Type B pancreatic cell (in vitro differentiated cells): ENCODE data around the gene PGAM5. TPM values are rescaled to one million over a fixed set of nuclear protein-coding genes. Genes with fewer than 3 reads are reported as not detected.
"Not testable (repeated sequence)": the region's sequence is repeated elsewhere in the genome, so short reads cannot be mapped to it uniquely, and the experiment has no call there.

Experiments
- DNase-seq: peaks from one replicate; pipeline ENCODE4 v3.0.0; 2021; ENCODE audit warnings: mixed read lengths; ENCODE audit not compliant: unreplicated experiment; ENCODE audit errors: extremely low spot score
- H3K27ac Mint-ChIP-seq: 2 replicates; pipeline ENCODE4 v1.8.0; 2021; ENCODE audit warnings: mild to moderate bottlenecking, mixed read lengths
- H3K27me3 Mint-ChIP-seq: 2 replicates; pipeline ENCODE4 v1.8.0; 2021; ENCODE audit warnings: mixed read lengths
- H3K36me3 Mint-ChIP-seq: 2 replicates; pipeline ENCODE4 v1.8.0; 2021; ENCODE audit warnings: mixed read lengths
- H3K4me1 Mint-ChIP-seq: one replicate; pipeline ENCODE4 v1.8.0; 2021; ENCODE audit warnings: mixed read lengths; ENCODE audit not compliant: unreplicated experiment
- H3K4me3 Mint-ChIP-seq: 2 replicates; pipeline ENCODE4 v1.8.0; 2021; ENCODE audit warnings: mild to moderate bottlenecking, mixed read lengths
- H3K9me3 Mint-ChIP-seq: 2 replicates; pipeline ENCODE4 v1.8.0; 2021; ENCODE audit warnings: mixed read lengths
- total RNA-seq: library from RNA; stranded (reverse); gene quantifications from 2 replicates; pipeline ENCODE4 v1.2.1, GENCODE V29; 2021; ENCODE audit warnings: low replicate concordance
- TF ChIP-seq, protein P1 (sequence below): fragments of 200-600 bp; sonication (generic); conservative IDR thresholded peaks from 2 replicates; pipeline ENCODE4 v1.5.0; 2021; ENCODE audit warnings: antibody characterized with exemption, mild to moderate bottlenecking

PGAM5 gene
- total RNA-seq, 1 donor from 2014 or later: 41.0 TPM

DNA sequence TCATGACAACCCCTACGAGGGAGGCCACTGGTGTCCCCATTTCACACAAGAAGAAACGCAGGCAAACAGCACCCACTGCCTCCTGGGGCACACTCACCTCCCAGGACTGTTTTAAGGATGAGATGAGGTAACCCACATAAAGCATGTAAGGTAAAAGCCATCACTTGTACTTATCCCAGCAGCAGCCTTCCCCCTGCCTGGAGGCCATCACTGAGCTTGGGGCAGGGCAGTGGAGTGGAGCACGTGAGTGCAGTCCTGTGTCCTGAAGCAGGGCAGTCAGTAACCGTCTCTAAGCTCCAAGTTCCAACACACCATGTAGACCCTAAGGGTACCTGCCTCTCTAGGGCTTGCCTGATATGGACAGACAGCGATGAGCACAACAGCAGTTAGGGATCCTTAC is 25.2 kb upstream of the PGAM5 start:
- peaks cover 22% of the 10 kb centered on the region for H3K4me1 Mint-ChIP-seq
- no peaks in the 10 kb centered on the region for H3K27me3 Mint-ChIP-seq
- H3K36me3 Mint-ChIP-seq: peaks cover 16% of the 10 kb centered on the region
- H3K9me3 Mint-ChIP-seq: no peaks in the 10 kb centered on the region
- no peak for DNase-seq
- peak overlapping the region; percentile 81 for H3K4me3 Mint-ChIP-seq
- TF ChIP-seq, protein P1, sequence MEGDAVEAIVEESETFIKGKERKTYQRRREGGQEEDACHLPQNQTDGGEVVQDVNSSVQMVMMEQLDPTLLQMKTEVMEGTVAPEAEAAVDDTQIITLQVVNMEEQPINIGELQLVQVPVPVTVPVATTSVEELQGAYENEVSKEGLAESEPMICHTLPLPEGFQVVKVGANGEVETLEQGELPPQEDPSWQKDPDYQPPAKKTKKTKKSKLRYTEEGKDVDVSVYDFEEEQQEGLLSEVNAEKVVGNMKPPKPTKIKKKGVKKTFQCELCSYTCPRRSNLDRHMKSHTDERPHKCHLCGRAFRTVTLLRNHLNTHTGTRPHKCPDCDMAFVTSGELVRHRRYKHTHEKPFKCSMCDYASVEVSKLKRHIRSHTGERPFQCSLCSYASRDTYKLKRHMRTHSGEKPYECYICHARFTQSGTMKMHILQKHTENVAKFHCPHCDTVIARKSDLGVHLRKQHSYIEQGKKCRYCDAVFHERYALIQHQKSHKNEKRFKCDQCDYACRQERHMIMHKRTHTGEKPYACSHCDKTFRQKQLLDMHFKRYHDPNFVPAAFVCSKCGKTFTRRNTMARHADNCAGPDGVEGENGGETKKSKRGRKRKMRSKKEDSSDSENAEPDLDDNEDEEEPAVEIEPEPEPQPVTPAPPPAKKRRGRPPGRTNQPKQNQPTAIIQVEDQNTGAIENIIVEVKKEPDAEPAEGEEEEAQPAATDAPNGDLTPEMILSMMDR: no peak
- H3K27ac Mint-ChIP-seq: peak overlapping the region; percentile 79

DNA sequence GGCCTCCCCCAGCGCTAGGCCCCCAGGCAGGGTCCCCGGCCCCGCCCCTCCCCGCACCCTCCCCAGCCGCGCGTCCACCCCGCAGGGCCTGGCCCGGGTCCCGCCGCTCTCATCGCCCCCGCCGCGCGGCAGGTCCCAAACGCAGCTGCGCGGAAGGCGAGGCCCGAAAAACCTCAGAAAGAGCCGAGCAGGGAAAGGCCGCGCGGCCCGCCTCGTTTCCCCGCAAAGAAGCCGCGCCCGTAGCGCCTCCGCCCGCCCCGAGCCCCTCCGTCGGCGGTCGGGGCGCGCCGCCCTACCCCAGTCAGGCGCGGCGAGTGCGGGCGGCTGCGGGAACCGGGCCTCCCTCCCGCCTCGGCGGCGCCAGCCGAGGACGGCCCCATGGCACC is 23.8 kb upstream of the PGAM5 start:
- no peaks in the 10 kb centered on the region for H3K27me3 Mint-ChIP-seq
- H3K36me3 Mint-ChIP-seq: peaks cover 14% of the 10 kb centered on the region
- H3K4me1 Mint-ChIP-seq: peaks cover 15% of the 10 kb centered on the region
- H3K9me3 Mint-ChIP-seq: no peaks in the 10 kb centered on the region
- DNase-seq: peak; percentile 74
- peak overlapping the region; percentile 87 for H3K4me3 Mint-ChIP-seq
- no peak overlapping the region for H3K27ac Mint-ChIP-seq
- TF ChIP-seq, protein P1: no peak

DNA sequence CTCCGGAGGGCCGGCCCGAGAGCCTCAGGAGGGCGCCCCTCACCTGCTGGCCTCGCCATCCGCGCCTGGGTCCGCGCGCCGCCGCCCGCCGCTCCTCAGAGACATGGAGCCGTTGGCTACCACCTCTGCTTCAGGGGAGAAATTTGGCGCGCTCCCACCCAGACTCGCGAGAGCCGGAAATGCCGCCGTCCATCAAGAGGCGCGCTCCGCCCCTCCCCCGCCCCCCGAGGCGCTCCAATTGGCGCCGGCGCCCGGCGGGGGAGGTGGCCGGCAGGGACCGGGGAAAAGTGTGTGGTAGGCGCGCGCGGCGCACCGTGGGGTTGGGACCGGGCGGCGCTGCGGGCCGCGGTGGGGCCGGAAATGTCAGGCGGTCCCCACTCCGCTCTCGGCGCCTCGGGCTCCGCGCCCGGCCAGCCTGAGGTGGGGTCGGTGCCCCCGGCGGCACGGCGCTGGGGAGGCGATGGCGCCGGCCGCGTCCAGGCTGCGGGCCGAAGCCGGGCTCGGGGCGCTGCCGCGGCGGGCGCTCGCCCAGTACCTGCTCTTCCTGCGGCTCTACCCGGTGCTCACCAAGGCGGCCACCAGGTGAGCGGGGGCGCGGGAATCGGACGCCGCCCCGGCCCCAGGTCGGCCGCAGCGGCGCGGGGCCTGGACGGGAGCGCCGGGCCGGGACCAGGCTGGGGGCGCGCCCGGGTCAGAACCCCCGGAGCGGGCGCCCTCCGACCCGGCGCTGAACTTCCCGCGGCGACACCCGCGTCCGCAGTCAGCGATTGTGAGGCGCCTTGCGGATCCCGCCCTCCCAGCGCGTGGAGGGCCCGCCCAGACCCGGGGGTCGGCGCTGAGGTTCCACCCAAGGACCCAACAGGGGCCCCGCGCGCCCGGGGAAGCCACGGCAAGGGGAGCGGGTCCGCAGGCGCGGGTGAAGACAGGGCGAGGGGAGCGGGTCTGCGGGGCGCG is 23.2 kb upstream of the PGAM5 start, which contains the start of the genes POLE and PXMP2:
TSS of gene POLE (minus strand) at position 132 of the 954 bp plus-strand sequence. CDS start at position 105, 27 bp downstream.
TSS of gene PXMP2 (plus strand) at position 377 of the 954 bp plus-strand sequence. CDS start at position 461, 84 bp downstream.
- Mint-ChIP-seq H3K27me3 (no peaks in the 10 kb centered on the region), H3K9me3 (no peaks in the 10 kb centered on the region), H3K27ac (peak within 1 kb of the TSS; percentile 79), H3K36me3 (peaks cover 14% of the 10 kb centered on the region), H3K4me3 (peak within 1 kb of the TSS; percentile 87), H3K4me1 (peaks cover 15% of the 10 kb centered on the region)
- DNase-seq: peak; percentile 96
- TF ChIP-seq, protein P1: peak; percentile 25

DNA sequence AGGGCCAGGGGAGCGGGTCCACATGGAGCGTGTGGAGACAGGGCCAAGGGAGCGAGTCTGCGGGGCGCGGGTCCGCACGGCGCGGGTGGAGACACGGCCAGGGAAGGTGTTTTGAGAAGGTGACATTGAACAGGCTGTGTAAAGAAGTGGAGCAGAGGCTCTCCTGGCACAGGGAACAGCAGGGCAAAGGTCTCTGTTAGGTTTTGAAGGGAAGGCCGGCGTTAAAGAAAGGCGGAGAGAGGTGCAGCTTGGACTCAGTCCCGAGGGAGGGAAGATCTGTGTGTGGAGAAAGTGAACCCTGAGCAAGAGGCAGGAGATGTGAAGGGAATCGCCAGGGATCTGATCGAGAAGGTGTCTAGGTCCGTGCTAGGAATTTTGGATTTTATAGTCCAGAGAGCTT is 21.4 kb upstream of the PGAM5 start:
- TF ChIP-seq, protein P1: no peak
- H3K27ac Mint-ChIP-seq: peak overlapping the region; percentile 67
- DNase-seq: no peak

DNA sequence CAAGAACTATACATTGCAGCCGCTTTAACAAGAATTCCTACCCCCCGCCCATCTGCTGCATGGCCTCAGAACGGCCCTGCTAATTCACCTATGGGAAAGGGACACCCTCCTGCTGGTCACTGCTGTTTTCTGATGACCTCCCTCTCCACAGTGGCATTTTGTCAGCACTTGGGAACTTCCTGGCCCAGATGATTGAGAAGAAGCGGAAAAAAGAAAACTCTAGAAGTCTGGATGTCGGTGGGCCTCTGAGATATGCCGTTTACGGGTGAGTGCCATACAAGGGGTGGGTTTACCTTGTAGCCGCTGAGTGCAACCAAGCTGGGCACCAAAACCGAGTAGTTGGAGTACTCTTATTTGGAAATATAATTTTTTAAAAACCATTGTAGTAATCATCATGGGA is 20.5 kb upstream of the PGAM5 start:
- Mint-ChIP-seq H3K4me1 (peaks cover 14% of the 10 kb centered on the region), H3K4me3 (peak overlapping the region; percentile 75), H3K27me3 (no peaks in the 10 kb centered on the region), H3K9me3 (no peaks in the 10 kb centered on the region), H3K36me3 (peaks cover 4% of the 10 kb centered on the region), H3K27ac (no peak overlapping the region)
- DNase-seq: no peak
- TF ChIP-seq, protein P1: no peak

More for the DNA sequence above, 21.4 kb upstream of the PGAM5 start:
- Mint-ChIP-seq H3K9me3 (no peaks in the 10 kb centered on the region), H3K27me3 (no peaks in the 10 kb centered on the region), H3K4me1 (peaks cover 15% of the 10 kb centered on the region), H3K4me3 (peak overlapping the region; percentile 75), H3K36me3 (peaks cover 5% of the 10 kb centered on the region)

DNA sequence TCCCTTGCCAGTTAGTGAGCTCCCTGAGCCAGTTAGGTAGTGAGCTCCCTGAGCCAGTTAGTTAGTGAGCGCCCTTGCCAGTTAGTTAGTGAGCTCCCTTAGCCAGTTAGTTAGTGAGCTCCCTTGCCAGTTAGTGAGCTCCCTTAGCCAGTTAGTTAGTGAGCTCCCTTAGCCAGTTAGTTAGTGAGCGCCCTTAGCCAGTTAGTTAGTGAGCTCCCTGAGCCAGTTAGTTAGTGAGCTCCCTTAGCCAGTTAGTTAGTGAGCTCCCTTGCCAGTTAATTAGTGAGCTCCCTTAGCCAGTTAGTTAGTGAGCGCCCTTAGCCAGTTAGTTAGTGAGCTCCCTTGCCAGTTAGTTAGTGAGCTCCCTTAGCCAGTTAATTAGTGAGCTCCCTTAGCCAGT is 18.6 kb upstream of the PGAM5 start:
- H3K27ac Mint-ChIP-seq, H3K4me3 Mint-ChIP-seq, H3K27me3 Mint-ChIP-seq, DNase-seq, H3K9me3 Mint-ChIP-seq, H3K36me3 Mint-ChIP-seq, H3K4me1 Mint-ChIP-seq: not testable (repeated sequence)

DNA sequence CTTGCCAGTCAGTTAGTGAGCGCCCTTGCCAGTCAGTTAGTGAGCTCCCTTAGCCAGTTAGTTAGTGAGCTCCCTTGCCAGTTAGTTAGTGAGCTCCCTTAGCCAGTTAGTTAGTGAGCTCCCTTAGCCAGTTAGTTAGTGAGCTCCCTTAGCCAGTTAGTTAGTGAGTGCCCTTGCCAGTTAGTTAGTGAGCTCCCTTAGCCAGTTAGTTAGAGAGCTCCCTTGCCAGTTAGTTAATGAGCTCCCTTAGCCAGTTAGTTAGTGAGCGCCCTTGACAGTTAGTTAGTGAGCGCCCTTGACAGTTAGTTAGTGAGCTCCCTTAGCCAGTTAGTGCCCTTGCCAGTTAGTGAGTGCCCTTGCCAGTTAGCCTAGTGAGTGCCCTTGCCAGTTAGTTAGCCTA is 15.8 kb upstream of the PGAM5 start:
- H3K36me3 Mint-ChIP-seq: peaks cover 13% of the 10 kb centered on the region
- not testable (repeated sequence) for H3K27ac Mint-ChIP-seq, H3K4me3 Mint-ChIP-seq, H3K27me3 Mint-ChIP-seq, DNase-seq, H3K4me1 Mint-ChIP-seq, H3K9me3 Mint-ChIP-seq
